HCT116 (cell line): ENCODE data around the gene PPP1R10.

Experiments used
- EZH2 ChIP-seq: fragments of 200-600 bp; sonication (generic); IDR thresholded peaks from 2 replicates; pipeline ENCODE4 v1.6.1; 2017; ENCODE audit warnings: antibody characterized with exemption, mixed run types
- EZH2phosphoT487 ChIP-seq: fragments of 200-600 bp; IDR thresholded peaks from 2 replicates; pipeline ENCODE4 v1.6.1; 2018; ENCODE audit warnings: antibody characterized with exemption, borderline replicate concordance
- RAD21 ChIP-seq: IDR thresholded peaks from 2 replicates; pipeline ENCODE4 v1.6.1; 2012; ENCODE audit warnings: low read depth, mild to moderate bottlenecking
- TF ChIP-seq, protein P1 (sequence below), 3 experiments: fragments of 200-600 bp in 1 of 3; sonication (generic) in 1 of 3; IDR thresholded peaks in 2 of 3; conservative IDR thresholded peaks in 1 of 3; 2 replicates each; pipeline ENCODE4 v1.5.1; 2012 to 2017; ENCODE audit warnings: low read depth in 2 of 3, low read length in 2 of 3, antibody characterized with exemption in 1 of 3, borderline replicate concordance in 1 of 3, control low read depth in 1 of 3, mild to moderate bottlenecking in 1 of 3, mixed read lengths in 1 of 3, mixed run types in 1 of 3, moderate library complexity in 1 of 3; ENCODE audit not compliant: insufficient read depth in 1 of 3
- TF ChIP-seq, protein P2 (sequence below): IDR thresholded peaks from 2 replicates; pipeline ENCODE4 v1.6.1; 2012; ENCODE audit warnings: low read depth
- TF ChIP-seq, protein P3 (sequence below): IDR thresholded peaks from 2 replicates; pipeline ENCODE4 v1.6.1; 2011; ENCODE audit warnings: mild to moderate bottlenecking, low read length, moderate library complexity; ENCODE audit not compliant: insufficient replicate concordance; ENCODE audit errors: extremely low read depth

DNA sequence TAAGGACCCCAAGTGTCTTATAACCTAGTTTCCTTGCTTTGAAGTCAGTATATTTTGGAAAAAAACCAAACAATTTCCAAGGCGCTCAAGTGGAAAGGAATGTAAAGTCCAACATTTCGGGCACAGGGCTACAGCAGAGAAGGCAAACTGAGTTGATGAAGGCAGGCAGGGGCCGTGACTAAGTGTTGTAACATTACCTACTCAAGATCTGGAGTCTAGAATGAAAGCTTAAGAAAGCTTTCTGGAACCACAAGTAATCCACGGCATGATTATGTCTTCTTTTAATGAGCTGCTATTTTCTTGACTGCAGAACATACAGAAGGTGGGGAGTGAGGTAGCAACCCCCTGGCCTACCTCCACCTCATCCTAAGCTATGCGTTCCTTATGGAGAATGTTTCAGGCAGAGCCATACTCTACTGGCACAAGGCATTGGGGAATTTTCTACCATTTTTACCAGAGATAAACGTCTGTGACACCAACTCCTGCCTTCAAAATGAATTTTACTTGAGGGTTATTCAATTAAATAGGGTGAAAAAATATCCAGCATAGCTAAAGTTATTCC, 4.3 kb downstream of the PPP1R10 start:
- TF ChIP-seq, protein P1, sequence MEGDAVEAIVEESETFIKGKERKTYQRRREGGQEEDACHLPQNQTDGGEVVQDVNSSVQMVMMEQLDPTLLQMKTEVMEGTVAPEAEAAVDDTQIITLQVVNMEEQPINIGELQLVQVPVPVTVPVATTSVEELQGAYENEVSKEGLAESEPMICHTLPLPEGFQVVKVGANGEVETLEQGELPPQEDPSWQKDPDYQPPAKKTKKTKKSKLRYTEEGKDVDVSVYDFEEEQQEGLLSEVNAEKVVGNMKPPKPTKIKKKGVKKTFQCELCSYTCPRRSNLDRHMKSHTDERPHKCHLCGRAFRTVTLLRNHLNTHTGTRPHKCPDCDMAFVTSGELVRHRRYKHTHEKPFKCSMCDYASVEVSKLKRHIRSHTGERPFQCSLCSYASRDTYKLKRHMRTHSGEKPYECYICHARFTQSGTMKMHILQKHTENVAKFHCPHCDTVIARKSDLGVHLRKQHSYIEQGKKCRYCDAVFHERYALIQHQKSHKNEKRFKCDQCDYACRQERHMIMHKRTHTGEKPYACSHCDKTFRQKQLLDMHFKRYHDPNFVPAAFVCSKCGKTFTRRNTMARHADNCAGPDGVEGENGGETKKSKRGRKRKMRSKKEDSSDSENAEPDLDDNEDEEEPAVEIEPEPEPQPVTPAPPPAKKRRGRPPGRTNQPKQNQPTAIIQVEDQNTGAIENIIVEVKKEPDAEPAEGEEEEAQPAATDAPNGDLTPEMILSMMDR (IDR thresholded peaks at IDR 0.05 in 2 of 3, conservative IDR thresholded peaks at IDR 0.05 in 1 of 3; ENCODE audit: borderline replicate concordance in 1 of 3, insufficient read depth in 1 of 3, low read depth in 2 of 3, low read length in 2 of 3): no peak
- TF ChIP-seq, protein P2, sequence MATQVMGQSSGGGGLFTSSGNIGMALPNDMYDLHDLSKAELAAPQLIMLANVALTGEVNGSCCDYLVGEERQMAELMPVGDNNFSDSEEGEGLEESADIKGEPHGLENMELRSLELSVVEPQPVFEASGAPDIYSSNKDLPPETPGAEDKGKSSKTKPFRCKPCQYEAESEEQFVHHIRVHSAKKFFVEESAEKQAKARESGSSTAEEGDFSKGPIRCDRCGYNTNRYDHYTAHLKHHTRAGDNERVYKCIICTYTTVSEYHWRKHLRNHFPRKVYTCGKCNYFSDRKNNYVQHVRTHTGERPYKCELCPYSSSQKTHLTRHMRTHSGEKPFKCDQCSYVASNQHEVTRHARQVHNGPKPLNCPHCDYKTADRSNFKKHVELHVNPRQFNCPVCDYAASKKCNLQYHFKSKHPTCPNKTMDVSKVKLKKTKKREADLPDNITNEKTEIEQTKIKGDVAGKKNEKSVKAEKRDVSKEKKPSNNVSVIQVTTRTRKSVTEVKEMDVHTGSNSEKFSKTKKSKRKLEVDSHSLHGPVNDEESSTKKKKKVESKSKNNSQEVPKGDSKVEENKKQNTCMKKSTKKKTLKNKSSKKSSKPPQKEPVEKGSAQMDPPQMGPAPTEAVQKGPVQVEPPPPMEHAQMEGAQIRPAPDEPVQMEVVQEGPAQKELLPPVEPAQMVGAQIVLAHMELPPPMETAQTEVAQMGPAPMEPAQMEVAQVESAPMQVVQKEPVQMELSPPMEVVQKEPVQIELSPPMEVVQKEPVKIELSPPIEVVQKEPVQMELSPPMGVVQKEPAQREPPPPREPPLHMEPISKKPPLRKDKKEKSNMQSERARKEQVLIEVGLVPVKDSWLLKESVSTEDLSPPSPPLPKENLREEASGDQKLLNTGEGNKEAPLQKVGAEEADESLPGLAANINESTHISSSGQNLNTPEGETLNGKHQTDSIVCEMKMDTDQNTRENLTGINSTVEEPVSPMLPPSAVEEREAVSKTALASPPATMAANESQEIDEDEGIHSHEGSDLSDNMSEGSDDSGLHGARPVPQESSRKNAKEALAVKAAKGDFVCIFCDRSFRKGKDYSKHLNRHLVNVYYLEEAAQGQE: no peak
- no peak for TF ChIP-seq EZH2
- TF ChIP-seq, protein P3, sequence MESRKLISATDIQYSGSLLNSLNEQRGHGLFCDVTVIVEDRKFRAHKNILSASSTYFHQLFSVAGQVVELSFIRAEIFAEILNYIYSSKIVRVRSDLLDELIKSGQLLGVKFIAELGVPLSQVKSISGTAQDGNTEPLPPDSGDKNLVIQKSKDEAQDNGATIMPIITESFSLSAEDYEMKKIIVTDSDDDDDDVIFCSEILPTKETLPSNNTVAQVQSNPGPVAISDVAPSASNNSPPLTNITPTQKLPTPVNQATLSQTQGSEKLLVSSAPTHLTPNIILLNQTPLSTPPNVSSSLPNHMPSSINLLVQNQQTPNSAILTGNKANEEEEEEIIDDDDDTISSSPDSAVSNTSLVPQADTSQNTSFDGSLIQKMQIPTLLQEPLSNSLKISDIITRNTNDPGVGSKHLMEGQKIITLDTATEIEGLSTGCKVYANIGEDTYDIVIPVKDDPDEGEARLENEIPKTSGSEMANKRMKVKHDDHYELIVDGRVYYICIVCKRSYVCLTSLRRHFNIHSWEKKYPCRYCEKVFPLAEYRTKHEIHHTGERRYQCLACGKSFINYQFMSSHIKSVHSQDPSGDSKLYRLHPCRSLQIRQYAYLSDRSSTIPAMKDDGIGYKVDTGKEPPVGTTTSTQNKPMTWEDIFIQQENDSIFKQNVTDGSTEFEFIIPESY: no peak
- TF ChIP-seq RAD21: no peak
- no peak for TF ChIP-seq EZH2phosphoT487
